ENCODE data around the gene CFAP97.

GRCh38 chr4:185219551-185220344, 15.9 kb upstream of the CFAP97 start:
- TF ChIP-seq CTCF (IDR thresholded peaks at IDR 0.05; ENCODE audit: low read length) (no peak), EZH2 (optimal IDR thresholded peaks at IDR 0.05; ENCODE audit: low read depth, low read length) (no peak), EZH2phosphoT487 (IDR thresholded peaks at IDR 0.05; ENCODE audit: low read length) (no peak)
